Aorta (tissue), 5 donors: Measurements from ENCODE around the gene SAMD4B. TPM values are rescaled to one million over a fixed set of nuclear protein-coding genes. Genes with fewer than 3 reads are reported as not detected.

Experiments
- ATAC-seq: fragments of 200-7000 bp; cut with Tn5 transposase; one replicate; pipeline ENCODE4 v1.9.1; 2022; ENCODE audit warnings: moderate library complexity; ENCODE audit not compliant: low FRiP score
- DNase-seq, 2 donors: peaks; one replicate each; pipeline ENCODE4 v3.0.0-alpha.2; 2020
- H3K27ac ChIP-seq, 2 donors: one replicate each; pipeline ENCODE4 v1.5.1; 2013; ENCODE audit warnings: low read length in 2 of 2, mild to moderate bottlenecking in 2 of 2, moderate library complexity in 2 of 2, control low read depth in 1 of 2, inconsistent platforms in 1 of 2, low read depth in 1 of 2
- H3K27me3 ChIP-seq, 2 donors: one replicate each; pipeline ENCODE4 v1.6.1; 2013; ENCODE audit warnings: control low read depth in 1 of 2, low read length in 1 of 2, mild to moderate bottlenecking in 1 of 2, moderate library complexity in 1 of 2; ENCODE audit not compliant: insufficient read depth in 2 of 2, control insufficient read depth in 1 of 2
- H3K36me3 ChIP-seq, 2 donors: one replicate each; pipeline ENCODE4 v1.6.1; 2013; ENCODE audit warnings: control low read depth in 1 of 2, low read length in 1 of 2, mild to moderate bottlenecking in 1 of 2; ENCODE audit not compliant: insufficient read depth in 2 of 2, control insufficient read depth in 1 of 2
- H3K4me1 ChIP-seq, 2 donors: one replicate each; pipeline ENCODE4 v1.6.1; 2013; ENCODE audit warnings: low read length in 2 of 2, control low read depth in 1 of 2, mild to moderate bottlenecking in 1 of 2, moderate library complexity in 1 of 2; ENCODE audit not compliant: insufficient read depth in 2 of 2, control insufficient read depth in 1 of 2
- H3K4me3 ChIP-seq, 2 donors: one replicate each; pipeline ENCODE4 v1.5.1; 2013; ENCODE audit warnings: low read length in 2 of 2, control low read depth in 1 of 2, mild to moderate bottlenecking in 1 of 2
- H3K9me3 ChIP-seq: one replicate; pipeline ENCODE4 v1.6.1; 2013; ENCODE audit warnings: mild to moderate bottlenecking, low read length; ENCODE audit not compliant: control insufficient read depth
- WGBS, 2 donors: extraction: QIAGEN DNeasy Blood & Tissue Kit; methylation state at CpG; one replicate each; pipeline ENCODE4 v1.1.7; 2013; 5-methylcytosine and 5-hydroxymethylcytosine counted together
- intact Hi-C, 2 donors: fragments of 100-400 bp; cut with DNase I; formaldehyde crosslinking; loops; one replicate each; pipeline versions ENCODE4 v1.14.2 to v1.15.0; 2022
- polyA plus RNA-seq, 2 donors: library from polyadenylated mRNA; stranded (reverse); fragments of 200-250 nt; gene quantifications; one replicate each; pipeline ENCODE4 v1.2.3, GENCODE V29; 2013
- total RNA-seq, 2 donors: library from RNA; stranded (reverse); fragmentation: NEBNext Ultra II Directional; extraction: Animal tissue kit (Norgen Biotek cat#: 25700); gene quantifications; one replicate each; pipeline ENCODE4 v1.2.1, GENCODE V29; 2021
- donor health status: healthy with polysubstance abuse.
- donor health status: Bipolar disorder and iron deficiency.
- donor health status: DM: no; HTN: no; CAD: no.
- donor health status: DM: no; HTN: no; CAD: no.
- donor health status: DM: yes; HTN: yes; CAD: no.

SAMD4B gene
- total and polyA plus RNA-seq, 4 donors = 33.6 to 120 (median 105) TPM

GRCh38 chr19:39416152-39417120, 74.2 kb downstream of the SAMD4B start:
- H3K27ac ChIP-seq = peak overlapping the region in 1 of 2 donors; percentile 20
- peaks cover 2 to 3% of the 10 kb centered on the region in 2 donors for H3K36me3 ChIP-seq
- H3K9me3 ChIP-seq = no peaks in the 10 kb centered on the region
- WGBS, 2 donors = 64 to 73% methylated on average over 25 to 27 of the region's 27 CpGs
- no peak for DNase-seq
- H3K4me1 ChIP-seq = no peaks in the 10 kb centered on the region
- H3K27me3 ChIP-seq = no peaks in the 10 kb centered on the region
- no peak overlapping the region for H3K4me3 ChIP-seq
- intact Hi-C loops = no loop called here
- no peak for ATAC-seq

- WGBS, 2 donors = 86% methylated on average over 30 of the region's 30 CpGs
Measured at GRCh38 chr19:39417463-39418181, 75.4 kb downstream of the SAMD4B start.

GRCh38 chr19:39419003-39419402, 76.8 kb downstream of the SAMD4B start:
- no peaks in the 10 kb centered on the region for H3K4me1 ChIP-seq
- no peaks in the 10 kb centered on the region for H3K9me3 ChIP-seq
- no peaks in the 10 kb centered on the region for H3K27me3 ChIP-seq
- no peak for ATAC-seq
- no peak for DNase-seq
- peaks cover 2 to 7% of the 10 kb centered on the region in 2 donors for H3K36me3 ChIP-seq
- H3K4me3 ChIP-seq = no peak overlapping the region
- no peak overlapping the region for H3K27ac ChIP-seq
- intact Hi-C loops = no loop called here
- 86% methylated on average over 9 of the region's 9 CpGs for WGBS, 2 donors

More at GRCh38 chr19:39417463-39418181, 75.4 kb downstream of the SAMD4B start:
- H3K27me3 ChIP-seq = no peaks in the 10 kb centered on the region
- no peak for DNase-seq
- peaks cover 2 to 6% of the 10 kb centered on the region in 2 donors for H3K36me3 ChIP-seq
- no peaks in the 10 kb centered on the region for H3K4me1 ChIP-seq
- no peak overlapping the region for H3K27ac ChIP-seq
- H3K9me3 ChIP-seq = no peaks in the 10 kb centered on the region
- no peak for ATAC-seq
- intact Hi-C loops = no loop called here
- no peak overlapping the region for H3K4me3 ChIP-seq

- 89% methylated on average over 15 of the region's 15 CpGs for WGBS, 2 donors
- ATAC-seq (no peak), DNase-seq (no peak)
- H3K4me1 ChIP-seq = no peaks in the 10 kb centered on the region
- no peak overlapping the region for H3K4me3 ChIP-seq
- intact Hi-C loops = no loop called here
- H3K36me3 ChIP-seq = peaks cover 2 to 7% of the 10 kb centered on the region in 2 donors
- no peaks in the 10 kb centered on the region for H3K9me3 ChIP-seq
- H3K27me3 ChIP-seq = no peaks in the 10 kb centered on the region
- no peak overlapping the region for H3K27ac ChIP-seq
Measured at GRCh38 chr19:39420769-39421168, 78.5 kb downstream of the SAMD4B start.

GRCh38 chr19:39422020-39422419, 79.8 kb downstream of the SAMD4B start:
- H3K36me3 ChIP-seq = peaks cover 2 to 7% of the 10 kb centered on the region in 2 donors
- H3K9me3 ChIP-seq = no peaks in the 10 kb centered on the region
- H3K27ac ChIP-seq = no peak overlapping the region
- DNase-seq (no peak), ATAC-seq (no peak)
- no peaks in the 10 kb centered on the region for H3K4me1 ChIP-seq
- intact Hi-C loops = no loop called here
- H3K27me3 ChIP-seq = no peaks in the 10 kb centered on the region
- no peak overlapping the region for H3K4me3 ChIP-seq
- 91% methylated on average over 5 of the region's 5 CpGs for WGBS, 2 donors

GRCh38 chr19:39423258-39424086, 81.3 kb downstream of the SAMD4B start:
- ATAC-seq (no peak), DNase-seq (no peak)
- Histone ChIP-seq H3K4me1 (no peaks in the 10 kb centered on the region), H3K36me3 (peaks cover 2 to 5% of the 10 kb centered on the region in 2 donors), H3K4me3 (no peak overlapping the region), H3K27me3 (no peaks in the 10 kb centered on the region), H3K9me3 (no peaks in the 10 kb centered on the region), H3K27ac (no peak overlapping the region)
- WGBS, 2 donors = 80 to 81% methylated on average over 34 to 35 of the region's 35 CpGs
- intact Hi-C loops = no loop called here

- Histone ChIP-seq H3K27ac (no peak overlapping the region), H3K36me3 (peaks cover 2 to 4% of the 10 kb centered on the region in 2 donors), H3K27me3 (no peaks in the 10 kb centered on the region), H3K9me3 (no peaks in the 10 kb centered on the region), H3K4me1 (no peaks in the 10 kb centered on the region), H3K4me3 (no peak overlapping the region)
- intact Hi-C loops = no loop called here
- no peak for DNase-seq
- ATAC-seq = no peak
- WGBS, 2 donors = 66% methylated on average over 15 to 16 of the region's 16 CpGs
Measured at GRCh38 chr19:39424934-39425333, 82.7 kb downstream of the SAMD4B start.

GRCh38 chr19:39425744-39426143, 83.5 kb downstream of the SAMD4B start:
- H3K4me1 ChIP-seq = no peaks in the 10 kb centered on the region
- H3K36me3 ChIP-seq = peaks cover 0 to 4% of the 10 kb centered on the region in 2 donors
- H3K4me3 ChIP-seq = no peak overlapping the region
- intact Hi-C loops = no loop called here
- no peaks in the 10 kb centered on the region for H3K9me3 ChIP-seq
- DNase-seq (no peak), ATAC-seq (no peak)
- no peaks in the 10 kb centered on the region for H3K27me3 ChIP-seq
- WGBS, 2 donors = 86 to 91% methylated on average over 7 of the region's 7 CpGs
- no peak overlapping the region for H3K27ac ChIP-seq
